Large intestine (tissue), 3 donors: Measurements from ENCODE around the gene SCLY. TPM values are rescaled to one million over a fixed set of nuclear protein-coding genes. Genes with fewer than 3 reads are reported as not detected.

Experiments
- DNase-seq, 2 donors: peaks; one replicate each; pipeline versions ENCODE4 v3.0.0 to v3.0.0-alpha.2; 2013
- H3K27ac ChIP-seq: one replicate; pipeline ENCODE4 v1.5.1; 2013; ENCODE audit warnings: low read length
- H3K27me3 ChIP-seq: 2 replicates; pipeline ENCODE4 v1.6.1; 2013; ENCODE audit warnings: low read length; ENCODE audit not compliant: control insufficient read depth, insufficient read depth
- H3K36me3 ChIP-seq: 2 replicates; pipeline ENCODE4 v1.6.1; 2013; ENCODE audit warnings: low read length; ENCODE audit not compliant: control insufficient read depth, insufficient read depth
- H3K4me1 ChIP-seq: one replicate; pipeline ENCODE4 v1.6.1; 2013; ENCODE audit warnings: low read length; ENCODE audit not compliant: control insufficient read depth, insufficient read depth
- H3K4me3 ChIP-seq: one replicate; pipeline ENCODE4 v1.5.1; 2013; ENCODE audit warnings: low read length
- H3K9me3 ChIP-seq: one replicate; pipeline ENCODE4 v1.6.1; 2013; ENCODE audit warnings: mild to moderate bottlenecking, low read depth, low read length, moderate library complexity; ENCODE audit not compliant: control insufficient read depth
- WGBS: methylation state at CpG from one replicate; pipeline ENCODE4 v1.1.5; 2013; ENCODE audit warnings: low lambda C conversion rate; ENCODE audit not compliant: insufficient coverage; 5-methylcytosine and 5-hydroxymethylcytosine counted together
- polyA plus RNA-seq: library from polyadenylated mRNA; unstranded; fragments of 120-200 nt; gene quantifications from one replicate; pipeline ENCODE4 v1.2.1, GENCODE V29; 2013

SCLY gene
- polyA plus RNA-seq, 1 donor: 21.5 TPM

GRCh38 chr2:238097201-238097987 lies 36.6 kb downstream of the SCLY start:
- Histone ChIP-seq H3K27ac (no peak overlapping the region), H3K4me3 (no peak overlapping the region), H3K36me3 (peaks cover 7% of the 10 kb centered on the region), H3K4me1 (peaks cover 8% of the 10 kb centered on the region), H3K9me3 (peaks cover 3% of the 10 kb centered on the region), H3K27me3 (no peaks in the 10 kb centered on the region)
- DNase-seq: no peak
- no CpG with 5 or more reads among the region's 19 CpGs for WGBS

DNA sequence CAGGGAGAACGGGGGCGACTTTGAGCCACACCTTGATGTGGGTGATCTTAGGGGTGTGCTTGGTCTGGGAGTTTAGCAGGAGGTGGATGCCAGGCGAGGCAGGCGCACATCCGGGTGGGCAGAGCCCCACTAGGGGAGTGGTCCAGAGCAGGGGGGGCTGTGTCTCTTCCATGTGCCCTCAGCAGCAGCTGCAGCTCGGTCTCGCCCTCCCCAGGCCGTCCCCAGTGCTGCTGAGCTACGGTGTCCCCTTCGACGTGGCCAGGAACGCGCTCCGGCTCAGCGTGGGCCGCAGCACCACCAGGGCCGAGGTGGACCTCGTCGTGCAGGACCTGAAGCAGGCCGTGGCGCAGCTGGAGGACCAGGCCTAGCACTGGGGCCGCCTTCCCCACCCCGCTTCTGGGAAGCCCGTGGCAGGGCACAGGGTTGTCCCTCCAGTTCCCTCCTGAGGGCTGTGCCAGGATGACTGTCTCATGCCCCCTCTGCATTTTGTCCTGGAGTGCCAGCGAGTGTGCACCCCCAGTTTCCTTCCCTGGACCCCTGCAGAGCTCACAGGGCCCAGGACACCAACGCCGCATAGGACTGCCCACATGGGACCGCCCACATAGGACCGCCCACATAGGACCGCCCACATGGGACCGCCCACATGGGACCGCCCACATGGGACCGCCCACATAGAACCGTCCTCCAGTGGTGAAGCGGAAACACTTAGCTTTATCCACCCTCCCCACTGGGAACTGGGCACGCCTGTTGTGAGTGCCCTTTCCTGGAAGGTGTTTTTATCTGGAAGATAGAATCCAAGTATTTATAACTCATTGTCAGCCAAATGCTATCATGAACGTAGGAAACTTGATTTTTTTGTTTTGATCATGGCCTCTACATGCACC lies 37.4 kb downstream of the SCLY start:
- Histone ChIP-seq H3K27me3 (no peaks in the 10 kb centered on the region), H3K9me3 (peaks cover 3% of the 10 kb centered on the region), H3K4me3 (no peak overlapping the region), H3K4me1 (peaks cover 8% of the 10 kb centered on the region), H3K27ac (peak overlapping the region; percentile 17), H3K36me3 (peaks cover 2% of the 10 kb centered on the region)
- peak; percentile 54 to 81 for DNase-seq
- WGBS: 0% methylated on average over 1 of the region's 37 CpGs

DNA sequence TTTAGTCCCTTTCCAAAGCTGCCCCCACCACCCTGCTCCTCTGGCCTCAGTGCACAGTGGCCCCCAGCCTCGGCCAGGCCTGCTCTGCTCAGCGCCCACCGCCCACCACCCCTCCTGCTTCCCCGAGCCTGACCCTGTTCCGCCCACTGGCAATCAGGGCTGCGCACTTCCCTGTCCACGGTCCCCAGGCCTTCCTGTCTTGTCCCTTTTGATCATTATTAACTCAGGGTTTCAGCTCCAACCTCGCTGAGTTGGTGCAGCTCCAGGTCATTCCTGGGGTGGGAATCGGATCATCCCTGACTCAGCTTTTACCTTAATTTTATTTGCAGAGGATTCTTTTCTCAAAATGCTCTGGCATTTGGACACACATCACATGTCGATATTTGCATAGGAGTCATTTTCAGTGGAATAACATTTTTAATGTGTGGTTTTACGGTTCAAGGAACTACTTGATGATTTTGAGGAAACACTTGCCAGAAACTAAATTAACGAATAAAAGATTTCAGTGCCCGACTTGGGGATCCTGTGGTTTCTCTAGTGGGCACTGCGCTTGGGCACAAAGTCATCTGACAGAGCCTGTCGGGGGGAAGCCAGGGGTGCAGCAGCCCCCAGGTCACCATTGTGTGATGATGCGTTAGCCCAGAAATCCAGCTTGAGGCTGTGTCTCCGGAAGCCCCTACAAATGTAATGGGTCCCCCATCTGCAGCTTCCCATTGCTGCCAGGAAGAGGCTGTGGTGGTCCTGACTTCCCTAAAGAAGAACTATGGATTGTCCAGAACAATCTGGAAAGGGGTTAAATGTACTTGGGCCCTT lies 38.3 kb downstream of the SCLY start:
- H3K36me3 ChIP-seq: peaks cover 2% of the 10 kb centered on the region
- no peak for DNase-seq
- 20% methylated on average over 2 of the region's 17 CpGs for WGBS
- peak overlapping the region; percentile 17 for H3K27ac ChIP-seq
- no peak overlapping the region for H3K4me3 ChIP-seq
- H3K27me3 ChIP-seq: no peaks in the 10 kb centered on the region
- H3K9me3 ChIP-seq: peaks cover 3% of the 10 kb centered on the region
- peaks cover 8% of the 10 kb centered on the region for H3K4me1 ChIP-seq

DNA sequence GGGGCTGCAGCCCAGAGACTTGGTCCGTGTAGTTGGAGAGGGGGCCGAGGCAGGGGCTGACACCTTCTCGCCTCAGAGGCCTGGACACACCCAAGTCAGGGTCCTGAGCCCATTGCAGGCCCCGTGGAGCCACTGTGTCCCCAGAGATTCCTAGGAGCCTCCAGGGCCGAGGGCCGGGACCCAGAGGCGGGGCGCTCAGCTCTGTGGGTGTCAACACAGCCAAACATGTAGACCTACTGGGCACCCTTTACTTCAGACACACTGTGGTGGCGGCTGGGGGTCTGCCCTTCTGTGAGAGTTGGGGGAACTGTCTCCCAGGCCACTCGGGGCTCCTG lies 38.9 kb downstream of the SCLY start:
- no peaks in the 10 kb centered on the region for H3K27me3 ChIP-seq
- peaks cover 3% of the 10 kb centered on the region for H3K9me3 ChIP-seq
- peaks cover 8% of the 10 kb centered on the region for H3K4me1 ChIP-seq
- DNase-seq: no peak
- no peak overlapping the region for H3K27ac ChIP-seq
- H3K36me3 ChIP-seq: peaks cover 2% of the 10 kb centered on the region
- WGBS: no CpG with 5 or more reads among the region's 10 CpGs
- H3K4me3 ChIP-seq: no peak overlapping the region

DNA sequence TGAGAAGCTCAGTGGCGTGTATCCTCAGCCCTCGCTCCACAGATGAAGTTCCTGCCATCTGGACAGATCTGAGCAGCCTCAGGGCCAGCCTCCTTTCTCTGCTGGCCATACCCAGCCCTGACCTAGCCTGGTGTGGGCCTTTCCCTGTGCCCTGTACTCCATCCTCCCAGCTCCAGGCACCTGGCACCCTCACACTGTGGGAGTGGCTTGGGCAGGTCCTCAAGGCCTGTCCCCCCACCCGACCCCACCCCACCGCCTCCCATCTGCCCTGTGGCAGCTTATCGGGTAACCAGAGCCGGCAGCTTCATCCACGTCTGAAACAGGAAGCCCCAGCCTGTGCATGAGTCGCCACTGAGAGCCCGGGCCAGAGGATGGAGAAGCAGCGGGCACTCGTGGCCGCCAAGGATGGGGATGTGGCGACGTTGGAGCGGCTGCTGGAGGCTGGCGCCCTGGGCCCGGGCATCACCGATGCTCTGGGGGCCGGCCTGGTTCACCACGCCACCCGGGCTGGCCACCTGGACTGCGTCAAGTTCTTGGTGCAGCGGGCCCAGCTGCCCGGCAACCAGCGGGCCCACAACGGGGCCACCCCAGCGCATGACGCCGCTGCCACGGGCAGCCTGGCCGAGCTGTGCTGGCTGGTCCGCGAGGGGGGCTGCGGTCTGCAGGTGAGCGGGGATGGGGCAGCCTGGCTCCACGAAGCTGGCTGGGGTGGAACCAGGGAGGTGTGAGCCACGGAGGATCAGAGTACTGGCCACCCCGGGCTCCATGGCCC lies 39.4 kb downstream of the SCLY start, which contains the start of gene ESPNL:
ESPNL (plus strand) TSS at position 292 of the 772 bp plus-strand sequence; CDS start at position 372, 80 bp downstream.
- WGBS: no CpG with 5 or more reads among the region's 38 CpGs
- H3K36me3 ChIP-seq: peaks cover 2% of the 10 kb centered on the region

DNA sequence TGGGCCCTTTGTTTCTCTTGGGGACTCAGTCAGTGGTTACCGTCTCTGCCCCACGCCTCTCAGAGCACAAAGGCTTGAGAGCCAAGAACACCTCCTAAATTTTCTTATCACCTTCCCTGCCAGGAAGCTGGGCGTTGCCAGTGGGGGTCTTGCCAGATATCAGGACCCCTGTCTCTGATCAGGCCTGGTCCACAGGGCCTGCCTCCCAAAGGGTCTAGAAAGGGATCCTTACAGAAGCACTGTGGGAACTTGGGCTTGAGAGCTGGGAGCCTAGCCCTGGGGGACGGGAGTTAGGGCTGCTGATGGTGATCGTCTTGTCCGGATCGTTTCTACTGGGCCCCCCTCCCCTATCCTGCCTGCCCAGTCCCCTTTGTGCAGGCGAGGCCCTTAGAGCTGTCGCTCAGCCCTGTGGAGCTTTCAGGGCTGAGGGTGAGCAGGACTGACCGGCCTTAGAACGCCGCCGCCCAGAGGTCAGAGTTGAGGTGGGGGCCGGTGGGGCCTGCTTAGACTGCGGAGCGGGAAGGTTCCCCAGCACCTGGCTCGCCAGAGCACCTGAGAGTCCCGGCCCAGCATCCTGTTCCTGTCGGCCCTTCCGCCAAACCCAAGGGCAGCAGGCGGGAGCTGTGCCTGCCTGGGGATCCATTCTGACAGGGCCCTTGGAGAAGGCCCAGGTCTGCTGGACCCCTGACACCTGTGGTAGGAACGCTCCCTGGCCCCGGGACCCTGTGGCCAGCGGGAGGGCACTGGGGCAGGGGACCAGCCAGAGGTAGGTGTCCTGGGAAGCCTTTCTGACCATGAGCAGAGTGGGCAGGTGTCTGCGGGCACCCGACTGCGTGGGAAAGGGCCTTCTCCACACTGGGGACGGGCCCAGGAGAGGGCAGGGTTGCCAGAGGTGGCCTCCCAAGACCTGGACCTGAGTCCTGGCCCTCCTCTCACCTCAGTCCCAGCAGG lies 40.3 kb downstream of the SCLY start:
- H3K27ac ChIP-seq: no peak overlapping the region
- no peaks in the 10 kb centered on the region for H3K27me3 ChIP-seq
- no peak overlapping the region for H3K4me3 ChIP-seq
- no peak for DNase-seq
- H3K9me3 ChIP-seq: peaks cover 3% of the 10 kb centered on the region
- WGBS: no CpG with 5 or more reads among the region's 28 CpGs
- H3K4me1 ChIP-seq: peaks cover 8% of the 10 kb centered on the region
- H3K36me3 ChIP-seq: peaks cover 2% of the 10 kb centered on the region

More for the DNA sequence above, 39.4 kb downstream of the SCLY start, which contains the start of gene ESPNL:
- H3K9me3 ChIP-seq: peaks cover 3% of the 10 kb centered on the region
- no peak for DNase-seq
- H3K4me1 ChIP-seq: peaks cover 8% of the 10 kb centered on the region
- no peak within 1 kb of the TSS for H3K4me3 ChIP-seq
- no peak within 1 kb of the TSS for H3K27ac ChIP-seq
- no peaks in the 10 kb centered on the region for H3K27me3 ChIP-seq

- no peaks in the 10 kb centered on the region for H3K36me3 ChIP-seq
- no peak for DNase-seq
- no peak overlapping the region for H3K27ac ChIP-seq
- peaks cover 3% of the 10 kb centered on the region for H3K9me3 ChIP-seq
- no peaks in the 10 kb centered on the region for H3K27me3 ChIP-seq
- H3K4me3 ChIP-seq: no peak overlapping the region
- H3K4me1 ChIP-seq: peaks cover 12% of the 10 kb centered on the region
- no CpG with 5 or more reads among the region's 30 CpGs for WGBS
Observed at GRCh38 chr2:238101891-238102841, 41.4 kb downstream of the SCLY start.

DNA sequence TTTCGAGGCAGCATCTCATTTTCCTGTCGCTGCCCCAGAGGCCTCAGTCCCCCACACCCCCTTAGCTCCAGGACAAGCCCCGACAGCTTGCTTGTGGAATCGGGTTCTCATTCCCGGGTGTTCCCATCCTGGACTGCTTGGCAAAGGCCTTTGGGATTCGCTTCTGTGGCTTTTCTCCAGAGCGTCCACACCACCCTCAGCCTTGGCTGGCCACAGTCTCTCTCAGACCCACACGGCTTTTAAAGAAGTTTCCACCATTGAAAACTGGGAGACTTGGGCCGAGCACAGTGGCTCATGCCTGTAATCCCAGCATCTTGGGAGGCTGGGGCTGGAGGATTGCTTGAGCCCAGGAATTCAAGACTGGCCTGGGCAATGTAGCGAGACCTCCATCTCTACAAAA lies 42.1 kb downstream of the SCLY start:
- no peaks in the 10 kb centered on the region for H3K36me3 ChIP-seq
- H3K27me3 ChIP-seq: no peaks in the 10 kb centered on the region
- WGBS: no CpG with 5 or more reads among the region's 10 CpGs
- H3K4me3 ChIP-seq: no peak overlapping the region
- H3K9me3 ChIP-seq: peaks cover 3% of the 10 kb centered on the region
- H3K4me1 ChIP-seq: peaks cover 12% of the 10 kb centered on the region
- no peak overlapping the region for H3K27ac ChIP-seq
- no peak for DNase-seq
